Breast epithelium (tissue), 4 donors: ENCODE results near the gene NAV1. TPM values are rescaled to one million over a fixed set of nuclear protein-coding genes. Genes with fewer than 3 reads are reported as not detected.

ENCODE experiments used
- DNase-seq, 2 donors: peaks; one replicate each; pipeline ENCODE4 v3.0.0-alpha.2; 2019; ENCODE audit warnings: low spot score in 2 of 2
- H3K27ac ChIP-seq, 2 donors: fragments of 200-600 bp; sonication (generic) in 1 of 2; one replicate each; pipeline ENCODE4 v1.5.1; 2016 to 2019; ENCODE audit warnings: mild to moderate bottlenecking in 1 of 2
- H3K27me3 ChIP-seq, 2 donors: fragments of 200-600 bp; sonication (generic) in 1 of 2; one replicate each; pipeline versions ENCODE4 v1.5.1 to v1.6.0; 2017 to 2019; ENCODE audit warnings: control low read depth in 1 of 2, mild to moderate bottlenecking in 1 of 2
- H3K36me3 ChIP-seq: fragments of 200-600 bp; one replicate; pipeline ENCODE4 v1.5.1; 2019
- H3K4me1 ChIP-seq, 2 donors: fragments of 200-600 bp; sonication (generic); one replicate each; pipeline ENCODE4 v1.5.1; 2016 to 2019; ENCODE audit warnings: control low read depth in 1 of 2
- H3K4me3 ChIP-seq, 3 donors: fragments of 200-600 bp; sonication (generic); 1 replicate in 2 of 3; 2 replicates in 1 of 3; pipeline ENCODE4 v1.5.1; 2016 to 2019; ENCODE audit warnings: mild to moderate bottlenecking in 3 of 3, moderate library complexity in 2 of 3
- H3K9me3 ChIP-seq, 2 donors: fragments of 200-600 bp; sonication (generic) in 1 of 2; one replicate each; pipeline ENCODE4 v1.5.1; 2016 to 2019; ENCODE audit warnings: control low read depth in 1 of 2
- POLR2A ChIP-seq: fragments of 450-650 bp; IDR thresholded peaks from one replicate; pipeline ENCODE4 v1.6.1; 2016; ENCODE audit warnings: antibody characterized with exemption, mild to moderate bottlenecking, moderate library complexity
- POLR2AphosphoS5 ChIP-seq, 3 donors: sonication (generic); formaldehyde crosslinking; IDR thresholded peaks; one replicate each; pipeline ENCODE4 v1.6.1; 2017; ENCODE audit warnings: antibody characterized with exemption in 3 of 3
- intact Hi-C: fragments of 100-400 bp; cut with DNase I; formaldehyde crosslinking; loops from one replicate; pipeline ENCODE4 v1.15.1; 2023; ENCODE audit warnings: low total_unique reads
- total RNA-seq, 3 donors: library from RNA; depleted of rRNA; stranded (reverse); fragments of >200 nt; gene quantifications; one replicate each; pipeline ENCODE4 v1.1.0, GENCODE V29; 2016
- TF ChIP-seq, protein P1 (sequence below), 3 donors: fragments of 450-650 bp; IDR thresholded peaks; one replicate each; pipeline ENCODE4 v1.5.1; 2016 to 2017; ENCODE audit warnings: antibody characterized with exemption in 3 of 3, mild to moderate bottlenecking in 3 of 3, moderate library complexity in 3 of 3

The NAV1 gene
- total RNA-seq, 3 donors from 2014 or later = 11.3 to 31.5 (median 22.7) TPM

DNA sequence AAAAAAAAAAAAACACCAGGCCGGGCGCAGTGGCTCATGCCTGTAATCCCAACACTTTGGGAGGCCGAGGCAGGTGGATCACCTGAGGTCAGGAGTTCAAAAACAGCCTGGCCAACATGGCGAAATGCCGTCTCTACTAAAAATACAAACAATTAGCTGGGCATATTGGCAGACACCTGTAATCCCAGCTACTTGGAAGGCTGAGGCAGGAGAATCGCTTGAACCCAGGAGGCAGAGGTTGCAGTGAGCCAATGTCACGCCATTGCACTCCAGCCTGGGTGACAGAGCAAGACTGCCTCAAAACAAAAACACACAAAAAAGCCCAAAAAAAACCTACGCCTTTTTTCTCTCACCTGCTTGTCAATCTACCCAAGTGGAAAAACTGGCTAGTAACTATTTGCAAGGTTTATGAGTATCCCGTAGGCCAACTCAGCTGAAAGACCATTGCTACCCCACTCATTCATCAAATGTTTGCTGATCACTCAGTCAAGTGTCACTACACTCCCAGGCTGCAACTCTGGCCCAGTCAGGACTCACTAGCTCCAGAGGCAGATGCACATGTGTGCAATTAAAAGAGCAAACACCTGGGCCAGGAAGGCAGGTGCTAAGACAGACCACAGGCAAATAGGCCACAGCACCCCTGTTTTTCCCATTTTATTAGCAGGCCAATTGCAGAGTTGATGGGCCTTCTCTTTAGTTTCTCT, 34.0 kb upstream of the NAV1 start:
- Histone ChIP-seq H3K4me3 (peak overlapping the region; percentile 64 to 96 (median 88)), H3K27me3 (no peaks in the 10 kb centered on the region), H3K27ac (peak overlapping the region; percentile 97 to 99), H3K9me3 (no peaks in the 10 kb centered on the region), H3K36me3 (no peaks in the 10 kb centered on the region), H3K4me1 (peaks cover 20 to 27% of the 10 kb centered on the region in 2 donors)
- no peak for DNase-seq
- TF ChIP-seq POLR2AphosphoS5 (IDR thresholded peaks at IDR 0.05) (peak in 2 of 3 donors; percentile 0 to 22), POLR2A (no peak)
- TF ChIP-seq, protein P1, sequence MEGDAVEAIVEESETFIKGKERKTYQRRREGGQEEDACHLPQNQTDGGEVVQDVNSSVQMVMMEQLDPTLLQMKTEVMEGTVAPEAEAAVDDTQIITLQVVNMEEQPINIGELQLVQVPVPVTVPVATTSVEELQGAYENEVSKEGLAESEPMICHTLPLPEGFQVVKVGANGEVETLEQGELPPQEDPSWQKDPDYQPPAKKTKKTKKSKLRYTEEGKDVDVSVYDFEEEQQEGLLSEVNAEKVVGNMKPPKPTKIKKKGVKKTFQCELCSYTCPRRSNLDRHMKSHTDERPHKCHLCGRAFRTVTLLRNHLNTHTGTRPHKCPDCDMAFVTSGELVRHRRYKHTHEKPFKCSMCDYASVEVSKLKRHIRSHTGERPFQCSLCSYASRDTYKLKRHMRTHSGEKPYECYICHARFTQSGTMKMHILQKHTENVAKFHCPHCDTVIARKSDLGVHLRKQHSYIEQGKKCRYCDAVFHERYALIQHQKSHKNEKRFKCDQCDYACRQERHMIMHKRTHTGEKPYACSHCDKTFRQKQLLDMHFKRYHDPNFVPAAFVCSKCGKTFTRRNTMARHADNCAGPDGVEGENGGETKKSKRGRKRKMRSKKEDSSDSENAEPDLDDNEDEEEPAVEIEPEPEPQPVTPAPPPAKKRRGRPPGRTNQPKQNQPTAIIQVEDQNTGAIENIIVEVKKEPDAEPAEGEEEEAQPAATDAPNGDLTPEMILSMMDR (IDR thresholded peaks at IDR 0.05) = no peak
- intact Hi-C loops = no loop called here

DNA sequence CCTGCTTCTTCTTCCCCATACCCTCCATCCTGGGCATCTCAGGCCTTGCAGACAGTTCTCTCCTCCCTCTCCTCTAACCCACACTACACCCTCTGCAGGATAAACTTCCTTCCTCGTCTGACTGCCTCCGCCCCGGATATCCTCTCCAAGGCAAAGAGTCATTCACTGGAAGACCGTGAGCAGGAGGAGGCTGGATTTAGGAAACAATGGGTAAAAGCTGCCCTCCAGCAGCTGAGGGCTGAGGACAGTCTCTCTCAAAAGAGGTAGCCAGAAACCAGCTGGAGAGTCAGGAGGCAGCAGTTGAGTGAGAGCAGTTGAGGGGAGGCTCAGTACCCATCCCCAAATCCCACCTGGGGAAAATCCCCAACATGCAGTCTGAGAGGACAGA, 33.4 kb upstream of the NAV1 start:
- H3K9me3 ChIP-seq = no peaks in the 10 kb centered on the region
- peak in 2 of 3 donors; percentile 36 to 74 for TF ChIP-seq POLR2AphosphoS5 (IDR thresholded peaks at IDR 0.05)
- TF ChIP-seq, protein P1 (IDR thresholded peaks at IDR 0.05) = no peak
- H3K4me3 ChIP-seq = peak overlapping the region; percentile 64 to 96 (median 88)
- intact Hi-C loops = no loop called here
- peak overlapping the region; percentile 97 to 99 for H3K27ac ChIP-seq
- no peak for DNase-seq
- no peaks in the 10 kb centered on the region for H3K27me3 ChIP-seq
- no peaks in the 10 kb centered on the region for H3K36me3 ChIP-seq
- H3K4me1 ChIP-seq = peaks cover 19 to 21% of the 10 kb centered on the region in 2 donors

DNA sequence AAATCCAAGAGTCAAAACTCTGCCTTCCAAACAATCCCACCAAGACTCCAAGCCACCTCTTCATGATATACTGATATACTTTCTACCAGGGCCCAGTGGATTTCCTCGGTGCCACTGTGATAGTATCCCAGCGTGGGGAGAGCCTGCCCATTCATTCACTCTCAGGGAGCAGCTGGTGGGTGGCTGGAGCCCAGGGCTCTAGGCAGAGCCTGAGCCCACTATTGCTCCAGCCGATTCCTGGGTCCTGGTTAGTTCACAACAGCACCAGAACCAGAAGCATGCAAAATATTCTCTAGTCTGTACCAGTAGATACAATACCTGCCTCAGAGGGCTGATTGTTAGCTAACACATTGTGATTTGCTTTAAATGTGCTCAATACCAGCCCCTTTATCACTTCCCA, 32.8 kb upstream of the NAV1 start:
- DNase-seq = no peak
- Histone ChIP-seq H3K4me3 (peak overlapping the region; percentile 64 to 96 (median 88)), H3K4me1 (peaks cover 19 to 20% of the 10 kb centered on the region in 2 donors), H3K9me3 (no peaks in the 10 kb centered on the region), H3K27me3 (no peaks in the 10 kb centered on the region), H3K36me3 (no peaks in the 10 kb centered on the region), H3K27ac (peak overlapping the region; percentile 97 to 99)
- intact Hi-C loops = no loop called here
- TF ChIP-seq POLR2AphosphoS5 (IDR thresholded peaks at IDR 0.05) = no peak
- TF ChIP-seq, protein P1 (IDR thresholded peaks at IDR 0.05) = no peak
- no peak for TF ChIP-seq POLR2A

DNA sequence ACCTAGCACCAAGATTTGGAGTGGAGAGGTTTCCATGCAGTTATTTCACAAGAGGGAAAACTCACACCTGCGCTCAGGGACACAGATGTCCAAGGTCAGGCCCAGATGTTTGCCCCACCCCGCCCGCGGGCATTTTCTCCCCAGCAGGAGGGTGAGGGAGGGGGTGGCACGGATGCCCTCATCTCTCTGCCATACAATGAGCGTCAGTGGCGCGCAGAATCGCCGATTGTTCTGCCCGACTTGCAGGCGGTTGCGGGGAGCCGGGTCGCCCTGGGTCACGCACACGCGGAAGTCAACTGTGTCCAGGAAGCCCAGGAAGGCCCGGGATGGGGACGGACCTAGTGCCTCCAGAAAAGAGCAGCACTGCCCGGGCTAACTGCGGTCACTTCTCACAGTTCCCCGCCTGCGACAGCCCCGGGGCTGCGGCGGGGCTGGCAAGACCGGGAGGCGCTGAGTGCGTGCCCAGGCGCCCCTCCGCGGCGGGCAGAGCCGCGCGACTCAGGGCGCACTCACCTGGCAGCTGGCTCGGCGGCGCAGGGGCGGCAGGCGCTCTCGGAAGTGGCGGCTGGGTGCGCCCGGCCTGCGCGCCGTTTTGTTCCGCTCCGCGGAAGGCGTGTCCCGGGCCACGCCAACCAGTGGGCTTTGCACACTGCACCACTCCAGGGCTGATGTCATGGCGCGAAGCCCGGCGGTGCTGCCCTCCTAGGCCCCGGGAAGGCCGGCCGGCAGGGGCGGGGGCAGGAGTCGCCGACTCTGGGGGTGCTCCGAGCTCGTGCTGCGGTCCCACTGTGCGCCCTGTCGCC, 32.2 kb upstream of the NAV1 start, which contains the start of gene CSRP1:
TSS of gene CSRP1 (minus strand) at position 567 of the 803 bp plus-strand sequence. CDS start 10,820 bp downstream, outside the sequence.
- no peaks in the 10 kb centered on the region for H3K36me3 ChIP-seq
- peaks cover 14 to 22% of the 10 kb centered on the region in 2 donors for H3K4me1 ChIP-seq
- H3K4me3 ChIP-seq = peak within 1 kb of the TSS; percentile 64 to 96 (median 88)
- intact Hi-C loops = no loop called here
- H3K27ac ChIP-seq = peak within 1 kb of the TSS; percentile 97 to 99
- TF ChIP-seq POLR2A (peak; percentile 79), POLR2AphosphoS5 (IDR thresholded peaks at IDR 0.05) (peak; percentile 83 to 93 (median 90))
- TF ChIP-seq, protein P1 (IDR thresholded peaks at IDR 0.05) = peak in 1 of 3 donors; percentile 6
- no peaks in the 10 kb centered on the region for H3K27me3 ChIP-seq
- H3K9me3 ChIP-seq = no peaks in the 10 kb centered on the region
- peak; percentile 88 to 90 for DNase-seq

DNA sequence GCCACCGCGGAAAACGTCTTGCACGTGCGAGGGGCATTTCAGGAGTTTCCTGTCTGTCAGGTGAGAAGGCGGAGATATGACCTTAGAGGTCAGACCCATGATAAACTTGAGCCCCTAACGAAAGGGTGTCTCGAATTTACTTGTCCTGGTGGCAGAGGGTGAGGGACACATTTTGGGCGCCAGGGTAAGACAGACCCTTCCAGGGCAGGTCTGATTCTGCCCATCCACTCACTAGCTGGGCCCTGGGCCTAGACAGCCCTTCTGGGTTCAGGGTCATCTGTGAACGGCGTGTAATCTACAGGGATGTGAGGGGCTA, 31.6 kb upstream of the NAV1 start:
- H3K4me1 ChIP-seq = peaks cover 13 to 23% of the 10 kb centered on the region in 2 donors

More for the DNA sequence above, 31.6 kb upstream of the NAV1 start:
- Histone ChIP-seq H3K36me3 (no peaks in the 10 kb centered on the region), H3K4me3 (peak overlapping the region; percentile 64 to 96 (median 88)), H3K27ac (peak overlapping the region; percentile 97 to 99), H3K9me3 (no peaks in the 10 kb centered on the region), H3K27me3 (no peaks in the 10 kb centered on the region)
- DNase-seq = no peak
- intact Hi-C loops = no loop called here
- TF ChIP-seq, protein P1 (IDR thresholded peaks at IDR 0.05) = no peak
